Dedifferentiated amniotic fluid mesenchymal stem cell (primary cell): ENCODE data around the gene KLK15.
"Not testable (repeated sequence)": the region's sequence is repeated elsewhere in the genome, so short reads cannot be mapped to it uniquely, and the experiment has no call there.

Experiments used
- DNase-seq: peaks from one replicate; pipeline ENCODE4 v3.0.0-alpha.2; 2016; ENCODE audit errors: extremely low spot score

KLK15 gene

GRCh38 chr19:50796634-50797428, 36.5 kb downstream of the KLK15 start:
- no peak for DNase-seq

- DNase-seq = no peak
Observed at GRCh38 chr19:50796128-50796633, 37.2 kb downstream of the KLK15 start.

- DNase-seq = no peak
Observed at GRCh38 chr19:50795664-50796073, 37.7 kb downstream of the KLK15 start.

GRCh38 chr19:50794876-50795663, 38.3 kb downstream of the KLK15 start:
- DNase-seq = no peak

GRCh38 chr19:50794074-50794875, 39.1 kb downstream of the KLK15 start:
- DNase-seq = no peak

GRCh38 chr19:50793558-50794065, 39.8 kb downstream of the KLK15 start:
- no peak for DNase-seq

- no peak for DNase-seq
Observed at GRCh38 chr19:50792272-50793250, 40.8 kb downstream of the KLK15 start.

GRCh38 chr19:50791594-50792271, 41.6 kb downstream of the KLK15 start:
- DNase-seq = no peak

GRCh38 chr19:50790922-50791467, 42.4 kb downstream of the KLK15 start:
- no peak for DNase-seq

GRCh38 chr19:50790396-50790795, 43.0 kb downstream of the KLK15 start, which contains the start of gene ACP4:
TSS of gene ACP4 (plus strand) at chr19:50790415. CDS start at chr19:50790415, 0 bp downstream.
- no peak for DNase-seq

GRCh38 chr19:50785329-50785728, 48.0 kb downstream of the KLK15 start:
- no peak for DNase-seq

- DNase-seq = no peak
Observed at GRCh38 chr19:50784710-50785109, 48.7 kb downstream of the KLK15 start.

GRCh38 chr19:50783848-50784152, 49.6 kb downstream of the KLK15 start:
- DNase-seq = not testable (repeated sequence)

GRCh38 chr19:50780753-50781435, 52.5 kb downstream of the KLK15 start:
- DNase-seq = no peak

- no peak for DNase-seq
Observed at GRCh38 chr19:50779504-50780457, 53.6 kb downstream of the KLK15 start.

GRCh38 chr19:50778906-50779430, 54.4 kb downstream of the KLK15 start:
- no peak for DNase-seq

- DNase-seq = no peak
Observed at GRCh38 chr19:50777830-50778303, 55.5 kb downstream of the KLK15 start.

GRCh38 chr19:50777261-50777660, 56.1 kb downstream of the KLK15 start:
- DNase-seq = no peak
